CD4-positive, CD25-positive, alpha-beta regulatory T cell (primary cell): ENCODE data around the gene ABCB4. TPM values are rescaled to one million over a fixed set of nuclear protein-coding genes. Genes with fewer than 3 reads are reported as not detected.
"Not testable (repeated sequence)": the region's sequence is repeated elsewhere in the genome, so short reads cannot be mapped to it uniquely, and the experiment has no call there.

Experiments
- ATAC-seq, 2 donors: fragments of 150-1000 bp; cut with Tn5 transposase; one replicate each; pipeline ENCODE4 v1.10.0; 2021; ENCODE audit warnings: low read depth in 2 of 2, moderate number of reproducible peaks in 2 of 2, moderate library complexity in 1 of 2
- DNase-seq, 3 donors: peaks; one replicate each; pipeline versions ENCODE4 v3.0.0 to v3.0.0-alpha.2; 2012 to 2022; ENCODE audit warnings: mixed read lengths in 1 of 3
- H3K27ac ChIP-seq: one replicate; pipeline ENCODE4 v1.7.0; 2013; ENCODE audit warnings: mild to moderate bottlenecking, low read length; ENCODE audit not compliant: insufficient read depth, poor library complexity, severe bottlenecking
- H3K27me3 ChIP-seq: one replicate; pipeline ENCODE4 v1.7.0; 2013; ENCODE audit warnings: low read length; ENCODE audit not compliant: control insufficient read depth, insufficient read depth
- H3K36me3 ChIP-seq: one replicate; pipeline ENCODE4 v1.7.0; 2013; ENCODE audit warnings: mild to moderate bottlenecking, low read length, moderate library complexity; ENCODE audit not compliant: control insufficient read depth, insufficient read depth
- H3K4me1 ChIP-seq: 2 replicates; pipeline ENCODE4 v1.7.0; 2013; ENCODE audit warnings: mild to moderate bottlenecking, low read length; ENCODE audit not compliant: insufficient read depth, control insufficient read depth, poor library complexity, severe bottlenecking
- H3K4me3 ChIP-seq: one replicate; pipeline ENCODE4 v1.7.0; 2013; ENCODE audit warnings: low read depth, mild to moderate bottlenecking, low read length, moderate library complexity
- H3K9me3 ChIP-seq, 2 experiments: 1 replicate in 1 of 2; 2 replicates in 1 of 2; pipeline ENCODE4 v1.7.0; 2013; ENCODE audit warnings: low read length in 2 of 2, mild to moderate bottlenecking in 1 of 2, moderate library complexity in 1 of 2; ENCODE audit not compliant: control insufficient read depth in 2 of 2
- H3K27ac Mint-ChIP-seq, 3 donors: one replicate each; pipeline ENCODE4 v1.8.0; 2020 to 2022; ENCODE audit warnings: mild to moderate bottlenecking in 3 of 3, mixed read lengths in 3 of 3, moderate library complexity in 2 of 3
- H3K27me3 Mint-ChIP-seq: one replicate; pipeline ENCODE4 v1.8.0; 2022; ENCODE audit warnings: mild to moderate bottlenecking, mixed read lengths
- H3K36me3 Mint-ChIP-seq: one replicate; pipeline ENCODE4 v1.8.0; 2020; ENCODE audit warnings: mixed read lengths
- H3K4me1 Mint-ChIP-seq, 4 donors: one replicate each; pipeline ENCODE4 v1.8.0; 2020 to 2022; ENCODE audit warnings: mixed read lengths in 4 of 4, mild to moderate bottlenecking in 1 of 4
- H3K4me3 Mint-ChIP-seq, 4 donors: one replicate each; pipeline ENCODE4 v1.8.0; 2020 to 2022; ENCODE audit warnings: mild to moderate bottlenecking in 4 of 4, mixed read lengths in 4 of 4, moderate library complexity in 3 of 4
- H3K9me3 Mint-ChIP-seq, 7 donors: one replicate each; pipeline ENCODE4 v1.8.0; 2020 to 2022; ENCODE audit warnings: mixed read lengths in 7 of 7, mild to moderate bottlenecking in 3 of 7, moderate library complexity in 2 of 7
- polyA plus RNA-seq, 4 donors: library from polyadenylated mRNA; unstranded; fragments of 300-500 nt; fragmentation: Illumina TruSeq; gene quantifications; one replicate each; pipeline ENCODE4 v1.2.3, GENCODE V29; 2021
- total RNA-seq: library from RNA; stranded (reverse); gene quantifications from one replicate; pipeline ENCODE4 v1.2.3, GENCODE V29; 2022

The ABCB4 gene
- total and polyA plus RNA-seq, 5 donors from 2014 or later, result not detected

DNA sequence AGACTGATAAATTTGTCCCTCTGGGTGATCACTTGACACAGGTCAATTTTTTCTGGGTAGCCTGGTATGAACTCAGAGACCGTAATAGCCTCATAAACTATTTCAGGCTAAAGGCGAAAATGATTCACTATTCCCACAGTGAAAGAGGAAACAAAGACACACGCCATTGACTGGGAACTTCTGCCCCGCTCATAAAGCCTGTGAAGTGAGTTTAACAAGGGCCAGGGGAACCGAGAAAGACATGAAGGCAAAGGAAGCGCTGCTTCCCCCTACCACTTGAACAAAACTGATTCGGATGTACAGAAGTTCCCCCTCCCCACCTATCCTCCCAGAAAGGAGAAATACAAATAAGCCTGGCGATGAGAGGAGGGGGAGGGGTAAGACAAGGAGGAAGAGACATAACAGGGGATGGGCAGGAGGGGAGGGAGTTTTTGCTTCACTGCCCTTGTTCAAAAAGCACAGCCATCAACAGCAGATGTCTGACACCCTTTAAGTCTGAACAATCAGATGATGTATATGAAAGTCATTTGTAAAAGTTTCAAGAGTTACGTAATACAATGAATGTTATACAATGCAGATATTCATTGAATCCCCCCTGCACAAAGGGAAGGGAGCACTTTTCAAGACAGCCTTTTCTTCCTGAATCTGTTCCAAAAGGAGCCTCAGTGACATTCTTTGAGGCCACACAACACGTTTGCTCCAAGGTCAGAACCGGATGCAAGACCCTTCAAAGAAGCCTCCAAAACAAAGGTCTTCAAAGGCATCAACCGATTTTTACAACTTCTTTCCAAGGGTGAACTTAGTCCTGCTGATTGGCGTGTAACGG lies 734 bp downstream of the ABCB4 start:
- Histone ChIP-seq H3K27ac (no peak overlapping the region), H3K4me3 (no peak overlapping the region), H3K27me3 (peaks cover 23% of the 10 kb centered on the region), H3K9me3 (no peaks in the 10 kb centered on the region), H3K4me1 (no peaks in the 10 kb centered on the region), H3K36me3 (no peaks in the 10 kb centered on the region)
- DNase-seq (no peak), ATAC-seq (peak; percentile 50 to 54)
- Mint-ChIP-seq H3K4me3 (peak overlapping the region in 1 of 4 donors; percentile 13), H3K36me3 (no peaks in the 10 kb centered on the region), H3K4me1 (peaks cover 0 to 5% (median 0%) of the 10 kb centered on the region in 4 donors), H3K27me3 (peaks cover 38% of the 10 kb centered on the region), H3K9me3 (peaks cover 0 to 5% (median 0%) of the 10 kb centered on the region in 7 donors), H3K27ac (no peak overlapping the region)

DNA sequence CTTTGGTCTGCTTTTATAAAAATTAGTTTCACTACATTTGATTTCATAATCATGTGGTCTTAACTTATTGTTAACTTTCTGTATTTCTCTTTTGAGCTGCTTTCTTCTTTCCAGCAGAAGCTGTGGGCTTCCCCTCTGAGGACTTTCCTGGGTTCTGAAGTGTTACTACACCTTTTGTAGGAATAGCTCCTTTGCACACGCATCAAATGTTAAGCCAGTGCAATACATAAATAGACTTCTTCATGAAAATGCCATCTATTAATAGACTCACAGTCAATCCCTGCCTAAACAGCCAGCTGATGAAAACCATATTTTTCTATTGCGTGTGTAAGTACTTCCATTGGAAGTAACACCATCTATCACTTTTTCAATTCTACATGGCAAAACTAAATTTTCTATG lies 1.5 kb downstream of the ABCB4 start:
- no peaks in the 10 kb centered on the region for H3K9me3 ChIP-seq
- ATAC-seq (no peak), DNase-seq (no peak)
- no peak overlapping the region for H3K4me3 ChIP-seq
- peaks cover 23% of the 10 kb centered on the region for H3K27me3 ChIP-seq
- H3K27ac ChIP-seq, result no peak overlapping the region
- peaks cover 0 to 5% (median 0%) of the 10 kb centered on the region in 4 donors for H3K4me1 Mint-ChIP-seq
- H3K27ac Mint-ChIP-seq, result no peak overlapping the region
- H3K4me1 ChIP-seq, result no peaks in the 10 kb centered on the region
- no peaks in the 10 kb centered on the region for H3K36me3 ChIP-seq
- no peak overlapping the region for H3K4me3 Mint-ChIP-seq
- H3K9me3 Mint-ChIP-seq, result peaks cover 0 to 5% (median 0%) of the 10 kb centered on the region in 7 donors
- H3K36me3 Mint-ChIP-seq, result no peaks in the 10 kb centered on the region
- H3K27me3 Mint-ChIP-seq, result peaks cover 38% of the 10 kb centered on the region

DNA sequence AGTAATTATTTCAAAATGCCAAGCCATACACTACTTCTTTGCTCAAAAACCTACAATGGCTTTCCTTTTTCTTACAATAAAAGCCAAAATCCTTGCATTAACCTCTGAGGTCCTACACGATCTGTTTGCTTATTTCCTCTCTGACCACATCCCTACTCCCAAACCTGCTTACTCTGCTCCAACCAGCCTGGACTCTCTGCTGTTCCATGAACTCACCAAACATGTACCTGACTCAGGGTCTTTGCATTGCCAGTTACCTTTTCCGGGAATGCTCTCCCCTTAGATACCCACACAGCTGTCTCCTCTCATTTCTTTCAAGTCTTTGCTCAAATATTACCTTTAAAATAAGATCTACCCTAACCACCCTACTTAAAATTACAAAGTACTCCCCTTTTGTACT lies 2.3 kb downstream of the ABCB4 start:
- no peaks in the 10 kb centered on the region for H3K9me3 ChIP-seq
- H3K4me1 ChIP-seq, result no peaks in the 10 kb centered on the region
- H3K36me3 Mint-ChIP-seq, result no peaks in the 10 kb centered on the region
- peaks cover 38% of the 10 kb centered on the region for H3K27me3 Mint-ChIP-seq
- H3K27me3 ChIP-seq, result peaks cover 18% of the 10 kb centered on the region
- no peak for ATAC-seq
- no peaks in the 10 kb centered on the region for H3K36me3 ChIP-seq
- peaks cover 0 to 6% (median 0%) of the 10 kb centered on the region in 7 donors for H3K9me3 Mint-ChIP-seq
- DNase-seq, result no peak
- peaks cover 0 to 5% (median 0%) of the 10 kb centered on the region in 4 donors for H3K4me1 Mint-ChIP-seq
- no peak overlapping the region for H3K27ac ChIP-seq
- no peak overlapping the region for H3K4me3 ChIP-seq
- no peak overlapping the region for H3K4me3 Mint-ChIP-seq
- H3K27ac Mint-ChIP-seq, result no peak overlapping the region

- Histone ChIP-seq H3K27ac (no peak overlapping the region), H3K36me3 (no peaks in the 10 kb centered on the region), H3K27me3 (peaks cover 10% of the 10 kb centered on the region), H3K9me3 (no peaks in the 10 kb centered on the region), H3K4me1 (no peaks in the 10 kb centered on the region), H3K4me3 (no peak overlapping the region)
- no peak overlapping the region for H3K4me3 Mint-ChIP-seq
- peaks cover 24% of the 10 kb centered on the region for H3K27me3 Mint-ChIP-seq
- DNase-seq (no peak), ATAC-seq (no peak)
- H3K27ac Mint-ChIP-seq, result no peak overlapping the region
- peaks cover 0 to 13% (median 0%) of the 10 kb centered on the region in 7 donors for H3K9me3 Mint-ChIP-seq
- no peaks in the 10 kb centered on the region for H3K36me3 Mint-ChIP-seq
- H3K4me1 Mint-ChIP-seq, result peaks cover 0 to 5% (median 0%) of the 10 kb centered on the region in 4 donors
These were observed 4.0 kb downstream of the ABCB4 start for GRCh38 chr7:87471473-87471872.

DNA sequence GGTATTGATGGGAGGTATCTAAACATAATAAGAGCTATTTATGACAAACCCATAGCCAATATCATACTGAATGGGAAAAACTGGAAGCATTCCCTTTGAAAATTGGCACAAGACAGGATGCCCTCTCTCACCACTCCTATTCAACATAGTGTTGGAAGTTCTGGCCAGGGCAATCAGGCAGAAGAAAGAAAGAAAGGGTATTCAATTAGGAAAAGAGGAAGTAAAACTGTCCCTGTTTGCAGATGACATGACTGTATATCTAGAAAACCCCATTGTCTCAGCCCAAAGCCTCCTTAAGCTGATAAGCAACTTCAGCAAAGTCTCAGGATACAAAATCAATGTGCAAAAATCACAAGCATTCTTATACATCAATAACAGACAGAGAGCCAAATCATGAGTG lies 6.3 kb downstream of the ABCB4 start:
- not testable (repeated sequence) for H3K4me3 Mint-ChIP-seq, H3K9me3 ChIP-seq
- H3K9me3 Mint-ChIP-seq, result peaks cover 0 to 13% (median 0%) of the 10 kb centered on the region in 7 donors

GRCh38 chr7:87465534-87465880 lies 10.0 kb downstream of the ABCB4 start:
- DNase-seq, H3K36me3 ChIP-seq, H3K4me3 Mint-ChIP-seq, H3K4me3 ChIP-seq, H3K9me3 ChIP-seq, H3K27ac Mint-ChIP-seq, H3K36me3 Mint-ChIP-seq, H3K27me3 Mint-ChIP-seq, ATAC-seq, H3K4me1 Mint-ChIP-seq, H3K27me3 ChIP-seq, H3K4me1 ChIP-seq, H3K27ac ChIP-seq: not testable (repeated sequence)
- H3K9me3 Mint-ChIP-seq, result peaks cover 0 to 13% (median 0%) of the 10 kb centered on the region in 7 donors

More for the DNA sequence above, 6.3 kb downstream of the ABCB4 start:
- DNase-seq, H3K27ac Mint-ChIP-seq, H3K4me1 Mint-ChIP-seq, H3K4me1 ChIP-seq, H3K4me3 ChIP-seq, H3K36me3 Mint-ChIP-seq, ATAC-seq, H3K27me3 ChIP-seq, H3K36me3 ChIP-seq, H3K27ac ChIP-seq: not testable (repeated sequence)
- H3K27me3 Mint-ChIP-seq, result peaks cover 11% of the 10 kb centered on the region

- H3K36me3 ChIP-seq, H3K4me1 ChIP-seq, DNase-seq, H3K9me3 ChIP-seq, H3K4me1 Mint-ChIP-seq, ATAC-seq, H3K27ac Mint-ChIP-seq, H3K4me3 Mint-ChIP-seq, H3K36me3 Mint-ChIP-seq, H3K27me3 ChIP-seq, H3K27ac ChIP-seq, H3K27me3 Mint-ChIP-seq, H3K4me3 ChIP-seq: not testable (repeated sequence)
- peaks cover 0 to 12% (median 0%) of the 10 kb centered on the region in 7 donors for H3K9me3 Mint-ChIP-seq
These were observed 10.5 kb downstream of the ABCB4 start for GRCh38 chr7:87464830-87465533.
